ENCODE measurements around the gene INTS14.

The INTS14 gene

DNA sequence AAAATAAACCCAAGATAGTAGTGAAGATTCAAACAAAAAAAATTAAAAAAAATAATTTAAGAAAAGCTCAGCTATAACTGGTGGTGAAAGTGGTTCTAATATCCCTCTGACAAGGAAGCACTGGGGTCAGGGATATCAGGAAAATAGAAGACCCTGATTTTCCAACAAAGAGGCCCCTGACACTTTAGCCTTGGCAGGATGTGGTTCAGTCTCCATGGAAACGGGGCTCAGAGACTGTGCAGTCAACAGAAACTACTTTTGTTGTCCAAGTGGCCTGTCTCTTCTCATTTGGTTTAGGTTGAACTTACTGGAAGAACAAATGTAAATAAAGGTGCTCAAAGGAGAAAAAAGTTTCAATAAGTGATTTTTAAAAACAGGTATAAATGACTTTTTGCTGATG is 27.2 kb downstream of the INTS14 start:
- H3K4me2 ChIP-seq: peak overlapping the region; percentile 64
- no peaks in the 10 kb centered on the region for H3K27me3 ChIP-seq

DNA sequence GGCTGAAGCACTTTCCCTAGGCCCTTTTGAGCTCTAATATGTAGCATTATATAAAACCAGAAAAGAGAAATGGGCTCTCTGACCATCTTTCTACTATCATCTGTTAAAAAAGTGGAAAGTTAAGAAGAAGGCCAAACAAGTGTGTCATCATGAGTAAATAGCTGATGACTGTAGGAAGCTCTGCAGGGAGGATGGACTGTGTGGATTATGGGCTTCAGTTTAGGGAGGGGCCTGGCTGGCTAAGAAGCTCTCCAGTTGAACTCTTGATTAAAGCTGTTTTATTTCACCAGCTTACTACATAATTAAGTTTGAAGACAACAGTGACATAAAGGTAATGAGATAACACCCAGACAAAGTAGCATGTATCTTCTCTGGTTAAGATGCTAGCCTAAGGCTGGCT is 30.6 kb downstream of the INTS14 start:
- no peaks in the 10 kb centered on the region for H3K9me3 ChIP-seq
- H3K4me1 ChIP-seq: peaks cover 51% of the 10 kb centered on the region
- no peaks in the 10 kb centered on the region for H3K27me3 ChIP-seq
- no peak for TF ChIP-seq Cebpa-rat (IDR thresholded peaks at IDR 0.05)
- no peak overlapping the region for H3K27ac ChIP-seq
- H3K36me3 ChIP-seq: peaks cover 91% of the 10 kb centered on the region
- H3K4me3 ChIP-seq: no peak overlapping the region
- H3K4me2 ChIP-seq: no peak overlapping the region
- no peaks in the 10 kb centered on the region for H4K20me1 ChIP-seq
- H3K9ac ChIP-seq: no peak overlapping the region

More for the DNA sequence above, 27.2 kb downstream of the INTS14 start:
- peaks cover 89% of the 10 kb centered on the region for H3K36me3 ChIP-seq
- H3K4me3 ChIP-seq: peak overlapping the region; percentile 17; the same call in 1 of the 2 replicates
- peaks cover 36% of the 10 kb centered on the region for H3K4me1 ChIP-seq
- no peaks in the 10 kb centered on the region for H3K9me3 ChIP-seq
- no peaks in the 10 kb centered on the region for H4K20me1 ChIP-seq
- peak overlapping the region; percentile 23 for H3K27ac ChIP-seq
- no peak overlapping the region for H3K9ac ChIP-seq
- TF ChIP-seq Cebpa-rat (IDR thresholded peaks at IDR 0.05): no peak

DNA sequence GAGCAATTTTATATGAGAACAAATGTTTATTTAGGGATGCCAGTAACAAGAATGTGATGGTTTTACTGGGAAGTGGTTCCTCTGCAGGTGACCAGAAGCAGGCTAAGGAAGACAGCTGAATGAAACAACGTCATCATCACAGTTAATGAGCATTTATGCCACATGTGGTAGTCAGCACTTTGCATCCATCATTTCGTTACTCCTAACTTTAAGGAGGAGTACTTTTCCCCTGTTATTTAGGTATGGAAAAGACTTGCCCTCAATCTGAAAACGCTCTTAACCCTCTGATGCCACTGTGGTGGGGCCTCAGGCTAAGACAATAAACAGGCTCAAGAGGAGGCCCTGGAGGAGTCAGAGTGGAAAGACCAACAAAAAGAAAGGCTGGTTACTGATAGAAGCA is 31.2 kb downstream of the INTS14 start:
- Histone ChIP-seq H3K9me3 (no peaks in the 10 kb centered on the region), H3K27ac (no peak overlapping the region), H3K9ac (no peak overlapping the region), H3K27me3 (no peaks in the 10 kb centered on the region), H3K4me1 (peaks cover 56% of the 10 kb centered on the region), H4K20me1 (no peaks in the 10 kb centered on the region), H3K4me3 (no peak overlapping the region), H3K36me3 (peaks cover 90% of the 10 kb centered on the region), H3K4me2 (no peak overlapping the region)
- no peak for TF ChIP-seq Cebpa-rat (IDR thresholded peaks at IDR 0.05)

DNA sequence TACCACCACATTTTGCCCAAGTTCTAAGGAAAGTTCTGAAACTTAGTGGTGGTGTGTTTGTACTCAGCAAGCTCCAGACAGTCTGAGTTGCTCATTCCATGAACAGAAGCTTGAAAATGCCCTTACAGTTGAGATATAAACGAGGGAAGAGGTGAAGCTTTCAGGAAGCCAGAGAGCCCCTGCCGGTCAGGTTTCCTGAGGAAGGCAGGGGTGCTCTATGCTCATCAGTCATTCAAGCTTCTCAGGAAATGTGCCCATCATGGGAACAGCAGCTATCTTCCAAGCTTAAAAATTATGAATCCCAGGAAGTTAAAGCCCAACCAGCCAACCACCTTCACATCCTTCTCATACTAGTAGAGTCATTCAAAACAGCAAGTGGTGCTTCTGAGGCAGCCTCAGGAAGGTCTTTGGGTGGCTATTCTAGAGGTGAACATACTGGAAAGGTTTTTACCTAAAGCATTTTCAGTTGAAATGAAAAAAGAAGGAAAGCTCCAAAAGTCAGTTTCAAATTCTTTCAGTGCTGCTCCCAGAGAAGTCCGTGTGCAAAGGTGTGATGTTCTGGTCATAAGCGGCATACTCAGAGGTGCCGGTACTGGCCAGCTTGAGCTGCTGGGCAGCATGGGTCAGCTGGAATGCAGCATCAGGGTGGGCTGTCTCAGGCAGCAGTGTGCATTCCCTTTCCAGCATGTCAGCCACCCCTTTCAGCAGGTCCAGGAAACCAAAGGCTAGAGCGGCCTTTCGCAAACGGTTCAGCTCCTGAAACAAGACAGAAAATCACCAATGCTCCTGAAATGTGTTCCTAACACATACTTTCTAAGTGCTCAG is 31.8 kb downstream of the INTS14 start:
- TF ChIP-seq Cebpa-rat (IDR thresholded peaks at IDR 0.05): no peak
- Histone ChIP-seq H3K4me2 (peak overlapping the region; percentile 32), H3K36me3 (peaks cover 83% of the 10 kb centered on the region), H3K9me3 (no peaks in the 10 kb centered on the region), H4K20me1 (no peaks in the 10 kb centered on the region), H3K9ac (no peak overlapping the region; the same call in 1 of the 2 replicates), H3K4me3 (no peak overlapping the region), H3K27ac (peak overlapping the region; percentile 54; the same call in 1 of the 2 replicates), H3K4me1 (peaks cover 56% of the 10 kb centered on the region), H3K27me3 (no peaks in the 10 kb centered on the region)

DNA sequence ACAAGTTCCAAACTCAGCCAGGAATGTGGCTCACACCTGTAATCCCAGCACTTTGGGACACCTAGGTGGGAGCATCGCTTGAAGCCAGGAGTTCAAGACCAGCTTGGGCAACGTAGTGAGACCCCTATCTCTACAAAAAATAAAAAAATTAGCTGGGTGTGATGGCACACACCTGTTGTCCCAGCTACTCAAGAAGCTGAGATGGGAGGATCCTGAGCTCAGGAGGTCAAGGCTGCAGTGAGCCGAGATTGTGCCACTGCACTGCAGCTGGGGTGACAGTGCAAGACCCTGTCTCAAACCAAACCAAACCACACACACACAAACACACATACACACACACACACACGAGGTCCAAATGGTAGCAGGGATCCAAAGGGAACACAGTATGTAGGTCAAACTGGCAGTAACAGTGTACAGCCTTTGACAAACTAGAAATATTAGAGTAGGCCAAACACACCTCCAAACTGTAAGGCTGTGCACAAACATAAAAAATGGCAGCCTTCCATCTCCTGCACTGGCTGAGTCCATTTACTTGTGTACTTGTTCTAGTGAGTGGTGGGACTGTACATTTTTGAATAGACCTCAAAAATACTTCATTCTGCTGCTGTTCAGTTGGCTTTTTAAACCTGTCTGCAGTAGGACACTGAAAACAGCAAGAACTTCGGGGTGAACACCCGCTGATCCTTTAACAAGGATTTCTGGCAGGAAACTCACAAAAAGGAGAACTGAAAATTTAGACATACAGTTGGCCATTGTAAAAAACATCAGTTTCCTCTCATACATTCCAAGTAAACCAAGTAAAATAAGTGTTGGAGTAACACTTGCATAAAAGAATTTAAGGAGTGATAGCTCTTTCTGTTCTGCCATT is 33.6 kb downstream of the INTS14 start:
- H3K27ac ChIP-seq: no peak overlapping the region; the same call in 1 of the 2 replicates
- H3K4me2 ChIP-seq: peak overlapping the region; percentile 56

DNA sequence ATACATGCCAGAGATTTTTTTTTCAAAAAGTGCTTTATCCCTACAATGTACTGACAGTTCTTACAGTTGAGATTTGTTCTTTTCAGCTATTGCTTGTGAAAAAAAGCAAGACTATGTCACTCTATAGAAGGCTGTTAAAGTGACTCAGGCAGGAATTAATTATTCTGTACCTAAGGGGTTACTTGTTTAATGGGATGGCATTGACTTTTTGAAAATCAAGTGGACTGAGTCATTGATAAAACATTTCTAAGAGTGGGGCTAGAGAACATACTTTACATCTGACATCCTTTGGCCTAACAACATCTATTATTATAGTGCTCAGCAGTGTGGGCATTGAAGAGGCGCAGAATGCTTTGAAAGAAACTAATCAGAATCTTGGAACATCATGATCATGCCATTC is 34.3 kb downstream of the INTS14 start:
- Histone ChIP-seq H3K4me1 (peaks cover 67% of the 10 kb centered on the region), H4K20me1 (no peaks in the 10 kb centered on the region), H3K4me3 (no peak overlapping the region), H3K36me3 (peaks cover 83% of the 10 kb centered on the region), H3K9me3 (no peaks in the 10 kb centered on the region), H3K9ac (no peak overlapping the region), H3K4me2 (no peak overlapping the region), H3K27ac (no peak overlapping the region; the same call in 1 of the 2 replicates), H3K27me3 (no peaks in the 10 kb centered on the region)
- no peak for TF ChIP-seq Cebpa-rat (IDR thresholded peaks at IDR 0.05)

More for the DNA sequence above, 33.6 kb downstream of the INTS14 start:
- Histone ChIP-seq H3K4me3 (no peak overlapping the region), H3K27me3 (no peaks in the 10 kb centered on the region), H3K9ac (no peak overlapping the region), H3K9me3 (no peaks in the 10 kb centered on the region), H3K4me1 (peaks cover 60% of the 10 kb centered on the region), H4K20me1 (no peaks in the 10 kb centered on the region), H3K36me3 (peaks cover 84% of the 10 kb centered on the region)
- TF ChIP-seq Cebpa-rat (IDR thresholded peaks at IDR 0.05): no peak

DNA sequence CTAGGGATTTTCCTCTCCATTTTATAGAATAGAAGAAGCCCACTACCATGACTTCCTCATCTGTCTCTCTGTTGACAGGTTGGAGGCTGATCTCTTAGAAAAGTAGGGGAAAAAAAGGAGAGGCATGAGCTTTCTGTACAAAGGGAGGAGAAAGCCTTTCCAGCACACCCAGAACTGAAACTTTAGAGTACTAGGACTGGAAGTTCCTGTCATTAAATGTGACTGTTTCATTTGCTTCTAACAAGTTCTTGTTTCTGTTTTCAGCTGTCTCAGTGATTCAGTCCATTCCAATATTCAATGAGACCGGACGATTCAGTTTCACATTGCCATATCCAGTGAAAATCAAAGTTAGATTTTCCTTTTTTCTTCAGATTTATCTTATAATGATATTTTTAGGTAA is 39.0 kb downstream of the INTS14 start:
- Histone ChIP-seq H3K4me2 (no peak overlapping the region), H3K4me3 (no peak overlapping the region)
- no peak for TF ChIP-seq Cebpa-rat (IDR thresholded peaks at IDR 0.05)

DNA sequence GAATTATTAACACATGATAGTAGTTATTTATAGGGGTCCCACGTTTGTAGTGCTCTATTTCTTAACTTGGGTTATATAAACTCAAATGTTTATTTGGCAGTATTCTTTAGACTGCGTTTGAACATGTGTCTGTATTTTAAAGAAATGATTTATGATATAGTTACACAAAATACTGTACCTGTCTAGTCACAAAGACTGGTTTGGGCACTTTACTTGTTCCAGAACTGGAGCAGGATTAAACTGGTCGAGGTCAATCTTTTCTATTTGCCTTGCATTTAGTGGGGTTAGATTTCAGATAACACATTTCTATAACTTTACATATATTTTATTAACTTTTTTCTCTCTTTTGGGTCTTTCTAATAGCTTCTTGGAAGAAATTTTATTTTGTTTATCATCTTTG is 41.2 kb downstream of the INTS14 start:
- H3K4me1 ChIP-seq: peaks cover 33% of the 10 kb centered on the region
- no peak overlapping the region for H3K4me3 ChIP-seq
- H3K36me3 ChIP-seq: peaks cover 87% of the 10 kb centered on the region
- no peaks in the 10 kb centered on the region for H4K20me1 ChIP-seq
- peaks cover 25% of the 10 kb centered on the region for H3K9me3 ChIP-seq
- H3K27me3 ChIP-seq: no peaks in the 10 kb centered on the region
- H3K9ac ChIP-seq: no peak overlapping the region
- H3K4me2 ChIP-seq: no peak overlapping the region
- no peak for TF ChIP-seq Cebpa-rat (IDR thresholded peaks at IDR 0.05)
- no peak overlapping the region for H3K27ac ChIP-seq

More for the DNA sequence above, 39.0 kb downstream of the INTS14 start:
- peaks cover 42% of the 10 kb centered on the region for H3K4me1 ChIP-seq
- H4K20me1 ChIP-seq: no peaks in the 10 kb centered on the region
- H3K27ac ChIP-seq: no peak overlapping the region; the same call in 1 of the 2 replicates
- peaks cover 3% of the 10 kb centered on the region; the same call in 1 of the 2 replicates for H3K9me3 ChIP-seq
- no peaks in the 10 kb centered on the region for H3K27me3 ChIP-seq
- H3K9ac ChIP-seq: no peak overlapping the region
- H3K36me3 ChIP-seq: peaks cover 83% of the 10 kb centered on the region

DNA sequence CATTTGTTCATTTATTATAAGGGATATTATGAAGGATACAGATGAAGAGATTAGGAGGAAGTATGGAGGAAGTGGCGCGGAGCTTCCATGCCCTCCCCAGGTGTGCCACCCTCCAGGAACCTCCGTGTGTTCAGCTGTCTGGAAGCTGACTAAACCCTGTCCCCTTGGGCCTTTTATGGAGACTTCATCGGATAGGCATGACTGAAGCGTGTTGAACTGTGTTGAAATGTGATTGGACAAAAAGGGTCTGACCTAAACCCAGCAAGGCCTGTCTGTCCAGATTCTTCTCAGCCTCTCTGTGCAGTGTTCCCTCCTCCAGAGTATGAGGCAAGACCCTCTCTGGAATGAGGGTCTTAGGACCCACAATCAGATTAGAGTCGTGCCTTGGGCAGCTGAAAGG is 49.0 kb downstream of the INTS14 start:
- no peak for TF ChIP-seq Cebpa-rat (IDR thresholded peaks at IDR 0.05)
- Histone ChIP-seq H4K20me1 (peaks cover 10% of the 10 kb centered on the region; the same call in 1 of the 2 replicates), H3K4me2 (no peak overlapping the region), H3K27me3 (no peaks in the 10 kb centered on the region), H3K36me3 (peaks cover 98% of the 10 kb centered on the region), H3K4me1 (peaks cover 5% of the 10 kb centered on the region; the same call in 1 of the 2 replicates), H3K4me3 (no peak overlapping the region), H3K27ac (no peak overlapping the region), H3K9ac (no peak overlapping the region), H3K9me3 (peaks cover 40% of the 10 kb centered on the region)
